SK-N-SH treated with all-trans-retinoic acid at 6 μM for 48 hours (cell line): ENCODE data around the gene AKAP6.

ENCODE experiments used
- ATAC-seq: fragments of 200-7000 bp; cut with Tn5 transposase; 3 replicates; pipeline ENCODE4 v1.9.1; 2020; ENCODE audit warnings: mild to moderate bottlenecking, moderate library complexity
- ARNTL ChIP-seq: fragments of 450-650 bp; formaldehyde crosslinking; IDR thresholded peaks from 2 replicates; pipeline ENCODE4 v1.5.0; 2020; ENCODE audit warnings: low read depth, mild to moderate bottlenecking, moderate library complexity, borderline replicate concordance
- BACH2 ChIP-seq: fragments of 250-450 bp; sonication (Bioruptor Pico); IDR thresholded peaks from 2 replicates; pipeline ENCODE4 v1.9.0; 2021; ENCODE audit warnings: mild to moderate bottlenecking, borderline replicate concordance
- CREB5 ChIP-seq: fragments of 250-450 bp; sonication (Bioruptor Pico); IDR thresholded peaks from 2 replicates; pipeline ENCODE4 v1.5.1; 2020; ENCODE audit warnings: low read depth, mild to moderate bottlenecking, moderate library complexity
- CSDC2 ChIP-seq: fragments of 250-450 bp; sonication (Bioruptor Pico); IDR thresholded peaks from 2 replicates; pipeline ENCODE4 v1.5.0; 2020; ENCODE audit warnings: mild to moderate bottlenecking, moderate library complexity
- CSRNP3 ChIP-seq: fragments of 250-450 bp; sonication (Bioruptor Pico); IDR thresholded peaks from 2 replicates; pipeline ENCODE4 v1.5.1; 2021; ENCODE audit warnings: mild to moderate bottlenecking, moderate library complexity
- ESRRG ChIP-seq: fragments of 250-450 bp; sonication (Bioruptor Pico); IDR thresholded peaks from 2 replicates; pipeline ENCODE4 v1.6.1; 2021; ENCODE audit warnings: mild to moderate bottlenecking
- GLIS3 ChIP-seq: fragments of 250-450 bp; sonication (Bioruptor Pico); IDR thresholded peaks from 2 replicates; pipeline ENCODE4 v1.5.0; 2020; ENCODE audit warnings: mild to moderate bottlenecking, moderate library complexity
- ISL1 ChIP-seq: fragments of 250-450 bp; sonication (Bioruptor Pico); IDR thresholded peaks from 2 replicates; pipeline ENCODE4 v2.1.2; 2022; ENCODE audit warnings: mild to moderate bottlenecking, moderate library complexity
- OSR1 ChIP-seq: fragments of 250-450 bp; sonication (Bioruptor Pico); IDR thresholded peaks from 2 replicates; pipeline ENCODE4 v1.8.0; 2022; ENCODE audit warnings: moderate library complexity, mild to moderate bottlenecking, inconsistent platforms
- PPARA ChIP-seq: fragments of 250-450 bp; sonication (Bioruptor Pico); IDR thresholded peaks from 2 replicates; pipeline ENCODE4 v1.5.0; 2020; ENCODE audit warnings: mild to moderate bottlenecking, borderline replicate concordance
- RARB ChIP-seq: fragments of 250-450 bp; sonication (Bioruptor Pico); IDR thresholded peaks from 2 replicates; pipeline ENCODE4 v1.8.0; 2021; ENCODE audit warnings: mild to moderate bottlenecking, moderate library complexity
- SNAI2 ChIP-seq: fragments of 250-450 bp; sonication (Bioruptor Pico); IDR thresholded peaks from 2 replicates; pipeline ENCODE4 v1.5.0; 2020; ENCODE audit warnings: mild to moderate bottlenecking, moderate library complexity
- TOX ChIP-seq: fragments of 250-450 bp; sonication (Bioruptor Pico); IDR thresholded peaks from 2 replicates; pipeline ENCODE4 v1.8.0; 2021; ENCODE audit warnings: mild to moderate bottlenecking, moderate library complexity, borderline replicate concordance
- TSHZ2 ChIP-seq: fragments of 250-450 bp; sonication (Bioruptor Pico); IDR thresholded peaks from 2 replicates; pipeline ENCODE4 v1.5.0; 2020; ENCODE audit warnings: mild to moderate bottlenecking, moderate library complexity
- ZC3H10 ChIP-seq: fragments of 250-450 bp; sonication (Bioruptor Pico); IDR thresholded peaks from 2 replicates; pipeline ENCODE4 v1.5.1; 2021; ENCODE audit warnings: mild to moderate bottlenecking, moderate library complexity
- ZFP3 ChIP-seq: fragments of 250-450 bp; sonication (Bioruptor Pico); IDR thresholded peaks from 2 replicates; pipeline ENCODE4 v1.5.0; 2020; ENCODE audit warnings: mild to moderate bottlenecking, moderate library complexity
- ZFP30 ChIP-seq: fragments of 450-650 bp; formaldehyde crosslinking; IDR thresholded peaks from 2 replicates; pipeline ENCODE4 v1.5.0; 2022; ENCODE audit warnings: mild to moderate bottlenecking, moderate library complexity
- ZNF565 ChIP-seq: fragments of 450-650 bp; formaldehyde crosslinking; conservative IDR thresholded peaks from 2 replicates; pipeline ENCODE4 v1.5.0; 2020; ENCODE audit warnings: low read depth, mild to moderate bottlenecking, moderate library complexity
- ZNF70 ChIP-seq: fragments of 450-650 bp; formaldehyde crosslinking; IDR thresholded peaks from 2 replicates; pipeline ENCODE4 v1.5.0; 2020; ENCODE audit warnings: mild to moderate bottlenecking, moderate library complexity
- ZNF8 ChIP-seq: fragments of 450-650 bp; formaldehyde crosslinking; IDR thresholded peaks from 2 replicates; pipeline ENCODE4 v1.5.0; 2020; ENCODE audit warnings: mild to moderate bottlenecking, moderate library complexity
- TF ChIP-seq, protein P1 (sequence below): fragments of 250-450 bp; sonication (Bioruptor Pico); IDR thresholded peaks from 2 replicates; pipeline ENCODE4 v1.8.0; 2020; ENCODE audit warnings: mild to moderate bottlenecking, moderate library complexity, borderline replicate concordance

The AKAP6 gene

GRCh38 chr14:32312010-32312331, 17.1 kb upstream of the AKAP6 start (continued):
- no peak for TF ChIP-seq CSRNP3 (CRISPR knock-in tag)

GRCh38 chr14:32313844-32314376, 15.2 kb upstream of the AKAP6 start:
- no peak for ATAC-seq
- TF ChIP-seq ESRRG (CRISPR knock-in tag) (no peak), OSR1 (CRISPR knock-in tag) (no peak), ZNF8 (CRISPR knock-in tag) (no peak), TOX (CRISPR knock-in tag) (no peak), ZC3H10 (CRISPR knock-in tag) (no peak), TSHZ2 (CRISPR knock-in tag) (no peak), ZNF565 (CRISPR knock-in tag) (no peak), ZFP30 (no peak), BACH2 (CRISPR knock-in tag) (no peak), RARB (CRISPR knock-in tag) (no peak)
- TF ChIP-seq, protein P1, sequence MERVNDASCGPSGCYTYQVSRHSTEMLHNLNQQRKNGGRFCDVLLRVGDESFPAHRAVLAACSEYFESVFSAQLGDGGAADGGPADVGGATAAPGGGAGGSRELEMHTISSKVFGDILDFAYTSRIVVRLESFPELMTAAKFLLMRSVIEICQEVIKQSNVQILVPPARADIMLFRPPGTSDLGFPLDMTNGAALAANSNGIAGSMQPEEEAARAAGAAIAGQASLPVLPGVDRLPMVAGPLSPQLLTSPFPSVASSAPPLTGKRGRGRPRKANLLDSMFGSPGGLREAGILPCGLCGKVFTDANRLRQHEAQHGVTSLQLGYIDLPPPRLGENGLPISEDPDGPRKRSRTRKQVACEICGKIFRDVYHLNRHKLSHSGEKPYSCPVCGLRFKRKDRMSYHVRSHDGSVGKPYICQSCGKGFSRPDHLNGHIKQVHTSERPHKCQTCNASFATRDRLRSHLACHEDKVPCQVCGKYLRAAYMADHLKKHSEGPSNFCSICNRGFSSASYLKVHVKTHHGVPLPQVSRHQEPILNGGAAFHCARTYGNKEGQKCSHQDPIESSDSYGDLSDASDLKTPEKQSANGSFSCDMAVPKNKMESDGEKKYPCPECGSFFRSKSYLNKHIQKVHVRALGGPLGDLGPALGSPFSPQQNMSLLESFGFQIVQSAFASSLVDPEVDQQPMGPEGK (CRISPR knock-in tag) = no peak

DNA sequence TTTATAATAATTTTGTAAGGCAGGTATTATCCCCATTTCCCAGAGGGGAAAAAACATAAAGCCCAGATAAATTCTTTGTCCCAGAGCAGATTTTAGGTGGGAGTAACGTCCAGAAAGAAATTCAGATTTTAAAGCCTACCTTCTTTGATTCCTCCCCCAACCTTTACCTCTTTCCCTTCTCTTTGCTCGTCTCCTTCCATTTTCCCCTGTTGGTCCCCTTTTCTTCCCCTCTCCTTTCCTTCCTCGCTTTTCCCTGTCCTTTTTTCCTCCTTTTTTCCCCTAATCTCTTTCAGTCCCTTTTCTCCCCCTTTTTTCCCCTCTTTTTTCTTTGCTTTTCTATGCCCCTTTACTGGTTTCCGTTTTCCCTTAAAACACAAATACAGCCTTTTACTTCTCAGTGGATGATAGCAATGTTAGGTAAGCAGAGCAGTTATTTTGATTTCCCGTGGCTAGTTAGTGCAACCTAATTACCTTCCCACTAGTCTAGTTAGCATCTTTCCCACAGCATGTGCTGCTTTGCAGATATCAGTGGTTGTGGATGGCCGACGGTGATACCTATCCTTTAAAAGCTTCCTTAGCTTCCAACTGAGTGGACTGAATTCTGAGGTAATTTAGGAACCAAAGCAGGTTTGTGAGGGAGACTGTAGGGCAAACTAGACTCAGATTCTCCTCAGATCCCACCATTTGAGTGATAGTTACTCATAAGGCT, 10.9 kb upstream of the AKAP6 start:
- TF ChIP-seq OSR1 (CRISPR knock-in tag) (no peak), BACH2 (CRISPR knock-in tag) (no peak), PPARA (CRISPR knock-in tag) (no peak), ISL1 (CRISPR knock-in tag) (no peak), ESRRG (CRISPR knock-in tag) (no peak), RARB (CRISPR knock-in tag) (no peak), TOX (CRISPR knock-in tag) (no peak), SNAI2 (CRISPR knock-in tag) (no peak), ZNF565 (CRISPR knock-in tag) (no peak)
- TF ChIP-seq, protein P1 (CRISPR knock-in tag) = no peak
- ATAC-seq = no peak

DNA sequence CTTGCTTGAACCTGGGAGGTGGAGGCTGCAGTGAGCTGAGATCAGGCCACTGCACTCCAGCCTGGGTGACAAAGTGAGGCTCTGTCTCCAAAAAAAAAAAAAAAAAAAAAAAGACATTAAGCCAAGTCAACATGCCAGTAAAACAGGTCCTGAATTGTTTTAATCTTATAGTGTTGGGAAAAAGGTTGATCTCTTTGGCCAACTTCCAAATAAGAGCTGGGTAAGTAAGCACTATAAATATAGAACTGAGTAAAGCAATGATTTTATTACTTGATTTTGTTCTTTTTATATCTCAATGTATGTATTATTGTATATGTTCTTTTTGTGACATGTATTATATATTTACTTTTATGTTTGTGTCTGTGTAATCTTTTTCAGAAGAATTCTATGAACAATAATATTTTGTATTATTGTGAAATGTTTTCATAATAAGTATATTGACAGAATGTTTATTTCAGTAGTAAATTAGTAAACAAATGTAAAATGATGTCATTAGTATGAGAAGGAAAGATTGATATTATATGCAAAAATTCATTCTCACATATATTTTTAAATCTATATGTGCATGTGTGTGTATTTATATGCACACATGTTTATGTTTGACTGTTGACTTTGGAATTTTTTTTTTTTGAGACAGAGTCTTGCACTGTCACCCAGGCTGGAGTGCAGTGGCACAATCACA, 9.6 kb upstream of the AKAP6 start:
- peak; percentile 49; the same call in 2 of the 3 replicates for ATAC-seq
- TF ChIP-seq TOX (CRISPR knock-in tag) (no peak), SNAI2 (CRISPR knock-in tag) (no peak), RARB (CRISPR knock-in tag) (no peak), ZNF565 (CRISPR knock-in tag) (no peak), BACH2 (CRISPR knock-in tag) (no peak), ISL1 (CRISPR knock-in tag) (no peak), TSHZ2 (CRISPR knock-in tag) (no peak), CSDC2 (no peak), ZC3H10 (CRISPR knock-in tag) (no peak), CREB5 (no peak), ZFP30 (no peak), ARNTL (CRISPR knock-in tag) (no peak), ZNF70 (CRISPR knock-in tag) (no peak), ZFP3 (CRISPR knock-in tag) (no peak), OSR1 (CRISPR knock-in tag) (no peak), GLIS3 (CRISPR knock-in tag) (no peak)
